ENCODE measurements around the gene C11orf91. TPM values are rescaled to one million over a fixed set of nuclear protein-coding genes. Genes with fewer than 3 reads are reported as not detected.
A peak's percentile ranks its signal among the peaks of the same experiment; 100 is the strongest.

Gene C11orf91
- total and polyA plus RNA-seq, 12 donors = 0.17 to 3.0 TPM; not detected in 10

- intact Hi-C loops (cut with DNase I) = loop anchor here in 4 of 10 donors (2.0 to 5.0 kb wide), 3 partner anchors 35 to 444 kb away; partner anchors contain the start of genes CD59 (in 3 of the 4) and HIPK3 (in 1 of the 4)
Measured at GRCh38 chr11:33701302-33702230, 940 bp upstream of the C11orf91 start.

GRCh38 chr11:33700063-33700501, 544 bp downstream of the C11orf91 start:
- H3K27me3 ChIP-seq = no peaks in the 10 kb centered on the region
- H3K27ac ChIP-seq = peak overlapping the region; percentile 77 to 92 (median 86)
- TF ChIP-seq CTCF (IDR thresholded peaks at IDR 0.05) = no peak
- WGBS, 2 donors = 18 to 22% methylated on average over 25 of the region's 25 CpGs
- H3K4me1 ChIP-seq = peaks cover 17 to 84% (median 71%) of the 10 kb centered on the region in 9 donors
- no peaks in the 10 kb centered on the region for H3K9me3 ChIP-seq
- peak in 2 of 8 donors; percentile 0 to 1 for ATAC-seq
- H3K36me3 ChIP-seq = peaks cover 0 to 6% (median 0%) of the 10 kb centered on the region in 9 donors
- intact Hi-C loops (cut with DNase I) = loop anchor here in 4 of 10 donors (2.0 to 5.0 kb wide), 3 partner anchors 37 to 443 kb away; partner anchors contain the start of genes CD59 (in 3 of the 4) and HIPK3 (in 1 of the 4)
- peak overlapping the region in 9 of 10 donors; percentile 34 to 68 (median 56) for H3K4me3 ChIP-seq
- DNase-seq = peak; percentile 41 to 59

More at GRCh38 chr11:33701302-33702230, 940 bp upstream of the C11orf91 start:
- Histone ChIP-seq H3K9me3 (no peaks in the 10 kb centered on the region), H3K4me1 (peaks cover 14 to 84% (median 69%) of the 10 kb centered on the region in 9 donors), H3K4me3 (peak overlapping the region in 9 of 10 donors; percentile 34 to 68 (median 56)), H3K27me3 (no peaks in the 10 kb centered on the region), H3K27ac (peak overlapping the region; percentile 73 to 92 (median 86)), H3K36me3 (peaks cover 0 to 21% (median 0%) of the 10 kb centered on the region in 9 donors)
- WGBS, 2 donors = 24 to 32% methylated on average over 7 of the region's 7 CpGs
- DNase-seq (peak in 1 of 2 donors; percentile 78), ATAC-seq (peak; percentile 2 to 56 (median 18))
- no peak for TF ChIP-seq CTCF (IDR thresholded peaks at IDR 0.05)

- WGBS, 2 donors = 67 to 75% methylated on average over 12 of the region's 12 CpGs
- TF ChIP-seq CTCF (IDR thresholded peaks at IDR 0.05) = no peak
- peaks cover 22 to 84% (median 71%) of the 10 kb centered on the region in 9 donors for H3K4me1 ChIP-seq
- H3K9me3 ChIP-seq = no peaks in the 10 kb centered on the region
- H3K27ac ChIP-seq = peak overlapping the region in 8 of 10 donors; percentile 84 to 92 (median 89)
- H3K4me3 ChIP-seq = peak overlapping the region in 7 of 10 donors; percentile 48 to 68 (median 60)
- ATAC-seq (no peak), DNase-seq (no peak)
- intact Hi-C loops (cut with DNase I) = loop anchor here in 7 of 10 donors (2.0 to 10.0 kb wide), 5 partner anchors 37 to 535 kb away; partner anchors contain the start of genes HIPK3 (in 4 of the 7), CD59 (in 3 of the 7) and CSTF3 (in 2 of the 7)
- no peaks in the 10 kb centered on the region for H3K27me3 ChIP-seq
- peaks cover 0 to 1% (median 0%) of the 10 kb centered on the region in 9 donors for H3K36me3 ChIP-seq
Measured at GRCh38 chr11:33699515-33700062, 1.0 kb downstream of the C11orf91 start.

- peak overlapping the region in 4 of 10 donors; percentile 87 to 92 (median 91) for H3K27ac ChIP-seq
- no peak for TF ChIP-seq CTCF (IDR thresholded peaks at IDR 0.05)
- 90 to 91% methylated on average over 5 of the region's 5 CpGs for WGBS, 2 donors
- H3K4me1 ChIP-seq = peaks cover 23 to 84% (median 71%) of the 10 kb centered on the region in 9 donors
- ATAC-seq (no peak), DNase-seq (no peak)
- no peaks in the 10 kb centered on the region for H3K27me3 ChIP-seq
- no peaks in the 10 kb centered on the region for H3K9me3 ChIP-seq
- no peak overlapping the region for H3K4me3 ChIP-seq
- H3K36me3 ChIP-seq = no peaks in the 10 kb centered on the region
- intact Hi-C loops (cut with DNase I) = loop anchor here in 5 of 10 donors (10.0 kb wide), 2 partner anchors 444 to 534 kb away; partner anchors contain the start of genes HIPK3 (in 3 of the 5) and CSTF3 (in 2 of the 5)
Measured at GRCh38 chr11:33698921-33699320, 1.7 kb downstream of the C11orf91 start.

All from heart right ventricle (tissue), 16 donors.